IPS-20b (cell line): ENCODE data around the gene ZNF354C.

ENCODE experiments used
- H3K27ac ChIP-seq: one replicate; pipeline ENCODE4 v1.5.1; 2013; ENCODE audit warnings: low read length
- H3K27me3 ChIP-seq: 2 replicates; pipeline ENCODE4 v1.6.1; 2013; ENCODE audit warnings: mild to moderate bottlenecking, low read length, inconsistent platforms; ENCODE audit not compliant: insufficient read depth
- H3K36me3 ChIP-seq: 2 replicates; pipeline ENCODE4 v1.6.1; 2013; ENCODE audit warnings: low read depth, mild to moderate bottlenecking, inconsistent platforms, low read length, moderate library complexity; ENCODE audit not compliant: insufficient read depth
- H3K4me1 ChIP-seq: 2 replicates; pipeline ENCODE4 v1.6.1; 2013; ENCODE audit warnings: mild to moderate bottlenecking, control low read depth, inconsistent platforms, low read length, moderate library complexity; ENCODE audit not compliant: insufficient read depth
- H3K4me3 ChIP-seq: 2 replicates; pipeline ENCODE4 v1.5.1; 2013; ENCODE audit warnings: mild to moderate bottlenecking, low read length, inconsistent platforms
- H3K9ac ChIP-seq: 2 replicates; pipeline ENCODE4 v1.6.1; 2013; ENCODE audit warnings: low read depth, mild to moderate bottlenecking, inconsistent platforms, low read length, moderate library complexity
- H3K9me3 ChIP-seq: 2 replicates; pipeline ENCODE4 v1.6.1; 2013; ENCODE audit warnings: mild to moderate bottlenecking, low read depth, low read length, inconsistent platforms; ENCODE audit not compliant: insufficient read depth

ZNF354C gene

GRCh38 chr5:179124273-179124852 lies 64.2 kb downstream of the ZNF354C start:
- H3K9me3 ChIP-seq, result peaks cover 36% of the 10 kb centered on the region
- no peak overlapping the region for H3K27ac ChIP-seq
- H3K4me3 ChIP-seq, result no peak overlapping the region
- no peaks in the 10 kb centered on the region for H3K4me1 ChIP-seq
- no peaks in the 10 kb centered on the region for H3K36me3 ChIP-seq
- H3K27me3 ChIP-seq, result no peaks in the 10 kb centered on the region
- H3K9ac ChIP-seq, result no peak overlapping the region

DNA sequence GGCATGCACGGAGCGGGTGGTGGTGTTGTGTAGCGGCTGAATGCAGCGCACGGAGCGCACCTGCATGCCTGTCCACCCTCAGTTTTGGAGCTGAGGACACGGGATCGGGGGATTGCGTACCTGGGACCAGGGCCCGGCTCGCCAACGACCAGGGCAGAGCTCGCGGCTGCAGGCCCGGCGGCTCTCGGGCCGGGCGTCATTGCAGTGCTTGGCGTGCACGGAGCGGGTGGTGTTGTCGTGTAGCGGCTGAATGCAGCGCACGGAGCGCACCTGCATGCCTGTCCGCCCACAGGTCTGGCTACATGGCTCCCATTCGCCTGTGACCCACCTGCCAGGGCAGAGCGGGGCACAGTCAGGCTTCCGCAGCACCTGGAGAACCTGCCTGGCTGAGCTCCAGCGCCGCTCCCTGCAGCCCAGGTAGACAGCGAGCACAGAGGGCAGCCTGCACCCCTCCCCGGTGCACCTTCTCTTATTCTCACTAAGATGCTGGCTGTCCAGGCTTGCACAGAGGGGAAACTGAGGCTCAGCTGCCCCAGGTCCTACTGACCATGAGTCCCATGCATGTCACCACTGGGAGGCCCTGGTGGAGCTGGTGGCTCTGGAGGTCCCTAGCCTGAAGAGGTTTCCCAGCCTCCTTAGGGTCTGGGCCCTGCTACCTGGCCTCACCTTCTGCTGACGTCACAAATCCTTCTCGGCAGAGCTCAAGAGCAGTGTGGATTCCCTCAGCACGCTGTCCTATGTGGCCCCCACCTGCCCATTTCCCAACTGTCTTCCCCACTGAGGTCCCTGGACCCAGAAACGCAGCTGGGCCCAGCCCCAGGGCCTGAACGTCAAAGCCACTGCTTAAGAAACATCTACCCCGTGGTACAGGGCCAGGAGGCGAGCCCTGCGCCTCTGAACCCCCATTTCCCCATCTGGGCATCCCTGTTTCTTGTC lies 64.9 kb downstream of the ZNF354C start:
- Histone ChIP-seq H3K4me1 (no peaks in the 10 kb centered on the region), H3K4me3 (no peak overlapping the region), H3K27me3 (no peaks in the 10 kb centered on the region), H3K9me3 (peaks cover 28% of the 10 kb centered on the region), H3K36me3 (no peaks in the 10 kb centered on the region), H3K27ac (no peak overlapping the region), H3K9ac (no peak overlapping the region)

GRCh38 chr5:179125789-179126505 lies 65.8 kb downstream of the ZNF354C start:
- H3K4me3 ChIP-seq, result no peak overlapping the region
- no peaks in the 10 kb centered on the region for H3K27me3 ChIP-seq
- no peak overlapping the region for H3K27ac ChIP-seq
- H3K36me3 ChIP-seq, result no peaks in the 10 kb centered on the region
- H3K9ac ChIP-seq, result no peak overlapping the region
- H3K4me1 ChIP-seq, result no peaks in the 10 kb centered on the region
- peaks cover 23% of the 10 kb centered on the region for H3K9me3 ChIP-seq

- Histone ChIP-seq H3K27ac (no peak overlapping the region), H3K9ac (no peak overlapping the region), H3K4me3 (no peak overlapping the region), H3K36me3 (no peaks in the 10 kb centered on the region), H3K27me3 (no peaks in the 10 kb centered on the region), H3K4me1 (no peaks in the 10 kb centered on the region), H3K9me3 (peaks cover 23% of the 10 kb centered on the region)
Measured at GRCh38 chr5:179126506-179126991, 66.4 kb downstream of the ZNF354C start.

DNA sequence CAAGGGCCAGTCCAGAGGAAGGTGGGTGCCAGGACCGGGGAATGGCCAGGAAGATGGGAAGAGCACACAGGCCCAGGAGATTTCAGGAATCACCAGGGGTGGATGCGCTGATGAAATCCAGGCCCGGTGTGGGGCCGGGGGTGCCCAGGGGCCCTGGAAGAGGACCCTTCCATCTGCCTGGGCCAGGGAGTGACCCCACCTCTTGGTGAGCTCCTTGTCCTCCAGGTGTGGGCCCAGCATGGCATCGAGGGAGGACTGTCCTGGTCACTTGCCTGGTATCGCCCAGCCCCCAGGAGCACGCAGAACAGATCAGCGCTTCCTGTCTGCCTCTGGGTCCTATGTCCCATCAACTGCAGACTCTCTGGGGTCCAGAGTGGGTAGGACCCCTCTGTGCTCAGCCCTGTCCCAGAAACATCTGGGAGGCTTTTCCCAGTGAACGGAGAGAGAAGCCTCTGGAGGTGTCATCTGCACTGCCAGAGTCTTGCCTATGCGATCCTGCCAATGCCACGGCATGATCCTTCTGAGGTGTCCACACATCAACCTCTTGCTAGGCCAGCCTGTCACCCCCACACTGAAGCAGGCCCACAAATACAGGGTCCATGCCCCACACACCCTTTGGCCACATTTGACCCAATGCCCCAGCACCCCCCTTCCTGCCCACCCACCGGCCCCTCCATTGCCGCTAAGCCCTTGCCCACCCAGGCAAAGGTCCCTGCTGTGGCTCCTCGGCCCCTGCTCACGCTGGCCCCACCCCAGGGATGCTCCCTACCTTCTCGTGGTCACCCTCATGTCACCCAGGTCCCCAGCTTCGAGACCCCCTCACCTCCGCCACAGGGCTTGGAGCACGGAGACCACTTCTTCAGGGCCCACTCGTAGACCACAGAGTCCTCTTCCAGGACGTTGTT lies 67.2 kb downstream of the ZNF354C start:
- Histone ChIP-seq H3K4me3 (no peak overlapping the region), H3K9me3 (peaks cover 18% of the 10 kb centered on the region), H3K9ac (no peak overlapping the region), H3K27me3 (no peaks in the 10 kb centered on the region), H3K27ac (no peak overlapping the region), H3K36me3 (no peaks in the 10 kb centered on the region), H3K4me1 (no peaks in the 10 kb centered on the region)

GRCh38 chr5:179128041-179128365 lies 67.8 kb downstream of the ZNF354C start:
- no peak overlapping the region for H3K27ac ChIP-seq
- no peak overlapping the region for H3K4me3 ChIP-seq
- no peaks in the 10 kb centered on the region for H3K27me3 ChIP-seq
- H3K4me1 ChIP-seq, result no peaks in the 10 kb centered on the region
- no peak overlapping the region for H3K9ac ChIP-seq
- H3K36me3 ChIP-seq, result no peaks in the 10 kb centered on the region
- peaks cover 13% of the 10 kb centered on the region for H3K9me3 ChIP-seq

DNA sequence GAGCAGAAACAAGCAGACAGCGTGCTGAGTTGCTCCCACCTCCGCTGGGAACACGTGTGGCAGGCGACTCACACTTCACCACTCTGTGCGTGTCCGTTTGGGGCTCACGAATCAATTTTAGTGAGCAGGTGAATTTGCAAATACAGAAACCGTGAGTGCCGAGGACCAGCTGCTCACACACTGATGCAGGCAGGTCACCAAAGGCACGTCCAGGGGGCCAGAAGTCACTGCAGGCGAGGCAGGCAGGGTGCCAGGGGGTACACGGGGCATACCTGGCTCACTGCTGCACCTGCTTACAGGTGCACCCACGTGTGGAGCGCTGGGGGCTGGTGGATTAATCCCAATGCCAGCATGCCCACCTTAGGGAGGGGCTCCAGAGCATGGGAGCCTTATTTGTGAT lies 68.8 kb downstream of the ZNF354C start:
- Histone ChIP-seq H3K9ac (no peak overlapping the region), H3K27ac (no peak overlapping the region), H3K4me3 (no peak overlapping the region), H3K9me3 (peaks cover 4% of the 10 kb centered on the region; the same call in 1 of the 2 replicates), H3K36me3 (no peaks in the 10 kb centered on the region), H3K4me1 (no peaks in the 10 kb centered on the region), H3K27me3 (no peaks in the 10 kb centered on the region)

DNA sequence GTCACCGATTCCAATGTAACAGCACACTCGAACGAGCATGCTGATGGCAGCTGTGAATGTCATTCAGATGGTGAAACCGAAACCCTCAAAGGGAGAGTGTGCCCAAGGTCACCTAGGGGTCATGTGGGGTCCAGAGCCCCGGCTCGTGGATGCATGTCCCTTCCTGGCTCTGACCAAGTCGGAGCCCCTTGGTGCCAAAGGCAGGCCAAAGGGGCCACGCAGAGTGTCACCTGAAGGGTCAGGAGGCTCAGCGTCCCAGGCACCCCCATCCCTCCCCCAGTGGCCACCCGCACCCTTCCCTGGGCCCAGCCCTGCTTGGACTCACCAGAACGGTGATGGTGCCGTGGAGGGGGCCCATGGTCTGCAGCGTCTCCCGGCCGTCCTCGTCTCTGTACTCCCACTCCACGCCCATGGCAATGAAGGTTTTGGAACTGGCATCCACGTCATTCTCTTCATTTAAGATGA lies 69.5 kb downstream of the ZNF354C start:
- Histone ChIP-seq H3K4me3 (no peak overlapping the region), H3K4me1 (no peaks in the 10 kb centered on the region), H3K9ac (no peak overlapping the region), H3K36me3 (no peaks in the 10 kb centered on the region), H3K9me3 (no peaks in the 10 kb centered on the region; the same call in 1 of the 2 replicates), H3K27me3 (no peaks in the 10 kb centered on the region), H3K27ac (no peak overlapping the region)

GRCh38 chr5:179130101-179130681 lies 70.0 kb downstream of the ZNF354C start:
- H3K36me3 ChIP-seq, result no peaks in the 10 kb centered on the region
- no peaks in the 10 kb centered on the region for H3K27me3 ChIP-seq
- no peak overlapping the region for H3K4me3 ChIP-seq
- no peaks in the 10 kb centered on the region; the same call in 1 of the 2 replicates for H3K9me3 ChIP-seq
- no peak overlapping the region for H3K27ac ChIP-seq
- H3K9ac ChIP-seq, result no peak overlapping the region
- no peaks in the 10 kb centered on the region for H3K4me1 ChIP-seq

DNA sequence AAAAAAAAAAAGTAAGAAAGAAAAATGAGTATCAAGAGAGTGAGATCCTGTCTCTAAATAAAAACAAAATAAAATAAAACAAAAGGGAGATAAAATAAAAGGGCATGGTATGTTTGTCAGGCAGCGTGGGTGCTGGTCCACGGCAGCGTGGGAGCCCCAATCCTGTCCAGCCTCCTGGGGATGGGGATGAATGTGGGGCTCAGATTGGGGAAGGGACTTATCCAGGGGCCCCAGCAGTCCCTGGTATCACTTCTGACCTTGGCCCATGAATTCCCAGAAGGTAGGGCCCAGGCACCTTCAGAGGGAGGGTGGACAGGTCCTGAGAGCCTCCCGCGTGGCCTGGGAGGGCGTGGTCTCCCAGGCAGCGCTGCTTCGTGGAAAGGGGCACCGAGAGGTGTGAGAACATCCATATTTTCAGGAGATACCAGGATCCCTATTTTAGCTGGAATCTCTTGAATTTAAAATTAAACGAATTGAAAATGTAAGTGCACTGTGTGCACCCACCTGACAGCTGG lies 71.2 kb downstream of the ZNF354C start:
- no peaks in the 10 kb centered on the region; the same call in 1 of the 2 replicates for H3K9me3 ChIP-seq
- no peaks in the 10 kb centered on the region for H3K36me3 ChIP-seq
- H3K4me1 ChIP-seq, result no peaks in the 10 kb centered on the region
- no peak overlapping the region for H3K9ac ChIP-seq
- H3K27ac ChIP-seq, result no peak overlapping the region
- no peaks in the 10 kb centered on the region for H3K27me3 ChIP-seq
- no peak overlapping the region for H3K4me3 ChIP-seq
